PC-9 (cell line): ENCODE data around the gene KNCN. TPM values are rescaled to one million over a fixed set of nuclear protein-coding genes. Genes with fewer than 3 reads are reported as not detected.

Source experiments
- BruUV-seq: library from RNA; stranded (reverse); fragments of 400-500 nt; replicated peaks from 2 replicates; lab custom pipeline; 2021; lab: Mats Ljungman, UMichigan
- CTCF ChIA-PET: fragments of 300-600 bp; sonication (Branson Sonifier 250); formaldehyde crosslinking; loops from one replicate; lab custom pipeline; 2022; ENCODE audit warnings: antibody characterized with exemption; lab: Charles Lee
- POLR2A ChIA-PET: fragments of 300-600 bp; sonication (Branson Sonifier 250); formaldehyde crosslinking; loops from one replicate; lab custom pipeline; 2022; ENCODE audit warnings: antibody characterized with exemption; ENCODE audit not compliant: unreplicated experiment; lab: Charles Lee
- DNase-seq, 2 experiments: peaks; one replicate each; pipeline versions ENCODE4 v3.0.0 to v3.0.0-alpha.2; 2015 to 2022; ENCODE audit warnings: mixed read lengths in 1 of 2
- H2AFZ ChIP-seq: fragments of 200-600 bp; sonication (generic); 2 replicates; pipeline ENCODE4 v1.8.1; 2017; ENCODE audit warnings: antibody characterized with exemption
- H3F3A ChIP-seq: fragments of 200-600 bp; sonication (generic); 2 replicates; pipeline ENCODE4 v1.8.1; 2017; ENCODE audit warnings: antibody characterized with exemption, mild to moderate bottlenecking, low read depth; ENCODE audit not compliant: insufficient read depth
- H3K27ac ChIP-seq: fragments of 200-600 bp; sonication (generic); 2 replicates; pipeline ENCODE4 v1.6.1; 2016; ENCODE audit warnings: mixed run types
- H3K27me3 ChIP-seq: fragments of 200-600 bp; sonication (generic); 2 replicates; pipeline ENCODE4 v1.6.1; 2016; ENCODE audit warnings: low read depth, mixed run types; ENCODE audit not compliant: insufficient read depth
- H3K36me3 ChIP-seq: fragments of 200-600 bp; sonication (generic); 2 replicates; pipeline ENCODE4 v1.6.1; 2016; ENCODE audit warnings: low read depth, mixed run types
- H3K4me1 ChIP-seq: fragments of 200-600 bp; sonication (generic); replicated peaks from 2 replicates; pipeline ENCODE4 v1.6.1; 2016; ENCODE audit warnings: mixed run types; ENCODE audit not compliant: insufficient read depth
- H3K4me2 ChIP-seq: fragments of 200-600 bp; sonication (generic); 2 replicates; pipeline ENCODE4 v1.6.1; 2017; ENCODE audit warnings: mixed run types
- H3K4me3 ChIP-seq: fragments of 200-600 bp; sonication (generic); 2 replicates; pipeline ENCODE4 v1.6.1; 2016; ENCODE audit warnings: mixed run types
- H3K79me2 ChIP-seq: fragments of 200-600 bp; sonication (generic); 2 replicates; pipeline ENCODE4 v1.6.1; 2017; ENCODE audit warnings: low read depth, mixed run types
- H3K9me2 ChIP-seq: fragments of 200-600 bp; sonication (generic); 2 replicates; pipeline ENCODE4 v1.8.1; 2017; ENCODE audit warnings: mild to moderate bottlenecking; ENCODE audit not compliant: insufficient read depth
- H3K9me3 ChIP-seq: fragments of 200-600 bp; sonication (generic); 2 replicates; pipeline ENCODE4 v1.8.1; 2016; ENCODE audit warnings: low read depth; ENCODE audit not compliant: insufficient read depth
- H4K20me1 ChIP-seq: fragments of 200-600 bp; sonication (generic); 2 replicates; pipeline ENCODE4 v1.8.1; 2017; ENCODE audit not compliant: insufficient read depth
- EZH2 ChIP-seq: fragments of 200-600 bp; sonication (generic); IDR thresholded peaks from 2 replicates; pipeline ENCODE4 v1.8.0; 2017; ENCODE audit warnings: antibody characterized with exemption, low read depth
- intact Hi-C: fragments of 100-400 bp; cut with micrococcal nuclease; formaldehyde crosslinking; loops from one replicate; pipeline ENCODE4 v1.10.0; 2022; ENCODE audit not compliant: unreplicated experiment
- total RNA-seq: library from RNA; stranded (reverse); gene quantifications from 2 replicates; pipeline ENCODE4 v1.2.3, GENCODE V29; 2021
- TF ChIP-seq, protein P1 (sequence below): fragments of 200-600 bp; sonication (generic); conservative IDR thresholded peaks from 2 replicates; pipeline ENCODE4 v1.6.1; 2017; ENCODE audit warnings: mixed run types, antibody characterized with exemption, mild to moderate bottlenecking, moderate library complexity

KNCN gene
- total RNA-seq, 1 experiment from 2014 or later: not detected

GRCh38 chr1:46575300-46575699 lies 23.9 kb upstream of the KNCN start:
- H3F3A ChIP-seq: no peaks in the 10 kb centered on the region
- H3K79me2 ChIP-seq: no peaks in the 10 kb centered on the region
- ChIA-PET POLR2A (no interaction called here), CTCF (no interaction called here)
- H3K36me3 ChIP-seq: no peaks in the 10 kb centered on the region
- no peak overlapping the region for H3K27ac ChIP-seq
- H3K9me2 ChIP-seq: no peaks in the 10 kb centered on the region
- H3K9me3 ChIP-seq: no peaks in the 10 kb centered on the region
- intact Hi-C loops: no loop called here
- no peaks in the 10 kb centered on the region for H3K4me1 ChIP-seq
- H3K4me3 ChIP-seq: no peak overlapping the region
- no peak overlapping the region for H2AFZ ChIP-seq
- no TSS peak for BruUV-seq
- H4K20me1 ChIP-seq: no peaks in the 10 kb centered on the region
- no peaks in the 10 kb centered on the region for H3K27me3 ChIP-seq
- TF ChIP-seq, protein P1, sequence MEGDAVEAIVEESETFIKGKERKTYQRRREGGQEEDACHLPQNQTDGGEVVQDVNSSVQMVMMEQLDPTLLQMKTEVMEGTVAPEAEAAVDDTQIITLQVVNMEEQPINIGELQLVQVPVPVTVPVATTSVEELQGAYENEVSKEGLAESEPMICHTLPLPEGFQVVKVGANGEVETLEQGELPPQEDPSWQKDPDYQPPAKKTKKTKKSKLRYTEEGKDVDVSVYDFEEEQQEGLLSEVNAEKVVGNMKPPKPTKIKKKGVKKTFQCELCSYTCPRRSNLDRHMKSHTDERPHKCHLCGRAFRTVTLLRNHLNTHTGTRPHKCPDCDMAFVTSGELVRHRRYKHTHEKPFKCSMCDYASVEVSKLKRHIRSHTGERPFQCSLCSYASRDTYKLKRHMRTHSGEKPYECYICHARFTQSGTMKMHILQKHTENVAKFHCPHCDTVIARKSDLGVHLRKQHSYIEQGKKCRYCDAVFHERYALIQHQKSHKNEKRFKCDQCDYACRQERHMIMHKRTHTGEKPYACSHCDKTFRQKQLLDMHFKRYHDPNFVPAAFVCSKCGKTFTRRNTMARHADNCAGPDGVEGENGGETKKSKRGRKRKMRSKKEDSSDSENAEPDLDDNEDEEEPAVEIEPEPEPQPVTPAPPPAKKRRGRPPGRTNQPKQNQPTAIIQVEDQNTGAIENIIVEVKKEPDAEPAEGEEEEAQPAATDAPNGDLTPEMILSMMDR: no peak
- TF ChIP-seq EZH2: no peak
- no peak for DNase-seq
- no peak overlapping the region for H3K4me2 ChIP-seq

GRCh38 chr1:46571691-46572225 lies 20.3 kb upstream of the KNCN start:
- H4K20me1 ChIP-seq: no peaks in the 10 kb centered on the region
- BruUV-seq: no TSS peak
- H3K9me3 ChIP-seq: no peaks in the 10 kb centered on the region
- H3K4me1 ChIP-seq: no peaks in the 10 kb centered on the region
- H3K27ac ChIP-seq: no peak overlapping the region
- no peak overlapping the region for H3K4me2 ChIP-seq
- TF ChIP-seq, protein P1: no peak
- no peak for TF ChIP-seq EZH2
- DNase-seq: no peak
- H3K36me3 ChIP-seq: peaks cover 13% of the 10 kb centered on the region
- intact Hi-C loops: no loop called here
- H3F3A ChIP-seq: no peaks in the 10 kb centered on the region
- POLR2A ChIA-PET: no interaction called here
- no peak overlapping the region for H2AFZ ChIP-seq
- no peaks in the 10 kb centered on the region for H3K79me2 ChIP-seq
- H3K9me2 ChIP-seq: no peaks in the 10 kb centered on the region
- no peak overlapping the region for H3K4me3 ChIP-seq
- CTCF ChIA-PET: no interaction called here
- no peaks in the 10 kb centered on the region for H3K27me3 ChIP-seq

GRCh38 chr1:46569884-46570725 lies 18.7 kb upstream of the KNCN start:
- POLR2A ChIA-PET: no interaction called here
- BruUV-seq: no TSS peak
- H3K4me1 ChIP-seq: no peaks in the 10 kb centered on the region
- H2AFZ ChIP-seq: no peak overlapping the region
- TF ChIP-seq, protein P1: no peak
- TF ChIP-seq EZH2: no peak
- no peaks in the 10 kb centered on the region for H3K9me3 ChIP-seq
- intact Hi-C loops: no loop called here
- H3K9me2 ChIP-seq: no peaks in the 10 kb centered on the region
- no peak overlapping the region for H3K4me2 ChIP-seq
- H3K27me3 ChIP-seq: no peaks in the 10 kb centered on the region
- H3K27ac ChIP-seq: no peak overlapping the region
- DNase-seq: no peak
- peaks cover 14% of the 10 kb centered on the region for H3K36me3 ChIP-seq
- H4K20me1 ChIP-seq: no peaks in the 10 kb centered on the region
- H3K79me2 ChIP-seq: no peaks in the 10 kb centered on the region
- no peaks in the 10 kb centered on the region for H3F3A ChIP-seq
- H3K4me3 ChIP-seq: no peak overlapping the region
- CTCF ChIA-PET: no interaction called here
